MG63 (cell line): ENCODE data around the gene TSPEAR. TPM values are rescaled to one million over a fixed set of nuclear protein-coding genes. Genes with fewer than 3 reads are reported as not detected.
A peak's percentile ranks its signal among the peaks of the same experiment; 100 is the strongest.

ENCODE experiments used
- DNase-seq: peaks from one replicate; pipeline ENCODE4 v3.0.0-alpha.2; 2020
- H3K27me3 ChIP-seq: fragments of 250-450 bp; sonication (Bioruptor Pico); 2 replicates; pipeline ENCODE4 v1.5.1; 2020; ENCODE audit warnings: mild to moderate bottlenecking, moderate library complexity
- H3K36me3 ChIP-seq: fragments of 250-450 bp; sonication (Bioruptor Pico); 2 replicates; pipeline ENCODE4 v1.5.1; 2020; ENCODE audit warnings: mild to moderate bottlenecking, moderate library complexity
- H3K4me3 ChIP-seq: fragments of 250-450 bp; sonication (Bioruptor Pico); 2 replicates; pipeline ENCODE4 v1.5.1; 2020; ENCODE audit warnings: mild to moderate bottlenecking, moderate library complexity
- H3K9me3 ChIP-seq: fragments of 250-450 bp; sonication (Bioruptor Pico); 2 replicates; pipeline ENCODE4 v1.5.1; 2020; ENCODE audit warnings: mild to moderate bottlenecking, moderate library complexity
- total RNA-seq: library from RNA; depleted of rRNA; stranded (reverse); fragments of >200 nt; shearing (Covaris generic); gene quantifications from 2 replicates; pipeline ENCODE4 v1.2.3, GENCODE V29; 2014; ENCODE audit warnings: low replicate concordance

The TSPEAR gene
- total RNA-seq, 1 experiment from 2014 or later = not detected

- peaks cover 9% of the 10 kb centered on the region for H3K9me3 ChIP-seq
- DNase-seq = no peak
- H3K4me3 ChIP-seq = no peak overlapping the region
- no peaks in the 10 kb centered on the region for H3K27me3 ChIP-seq
- H3K36me3 ChIP-seq = no peaks in the 10 kb centered on the region
Observed at GRCh38 chr21:44497703-44498126, 213.7 kb downstream of the TSPEAR start.

- Histone ChIP-seq H3K9me3 (peaks cover 15% of the 10 kb centered on the region), H3K27me3 (no peaks in the 10 kb centered on the region), H3K36me3 (no peaks in the 10 kb centered on the region), H3K4me3 (no peak overlapping the region)
- DNase-seq = no peak
Observed at GRCh38 chr21:44496564-44497550, 214.5 kb downstream of the TSPEAR start.

DNA sequence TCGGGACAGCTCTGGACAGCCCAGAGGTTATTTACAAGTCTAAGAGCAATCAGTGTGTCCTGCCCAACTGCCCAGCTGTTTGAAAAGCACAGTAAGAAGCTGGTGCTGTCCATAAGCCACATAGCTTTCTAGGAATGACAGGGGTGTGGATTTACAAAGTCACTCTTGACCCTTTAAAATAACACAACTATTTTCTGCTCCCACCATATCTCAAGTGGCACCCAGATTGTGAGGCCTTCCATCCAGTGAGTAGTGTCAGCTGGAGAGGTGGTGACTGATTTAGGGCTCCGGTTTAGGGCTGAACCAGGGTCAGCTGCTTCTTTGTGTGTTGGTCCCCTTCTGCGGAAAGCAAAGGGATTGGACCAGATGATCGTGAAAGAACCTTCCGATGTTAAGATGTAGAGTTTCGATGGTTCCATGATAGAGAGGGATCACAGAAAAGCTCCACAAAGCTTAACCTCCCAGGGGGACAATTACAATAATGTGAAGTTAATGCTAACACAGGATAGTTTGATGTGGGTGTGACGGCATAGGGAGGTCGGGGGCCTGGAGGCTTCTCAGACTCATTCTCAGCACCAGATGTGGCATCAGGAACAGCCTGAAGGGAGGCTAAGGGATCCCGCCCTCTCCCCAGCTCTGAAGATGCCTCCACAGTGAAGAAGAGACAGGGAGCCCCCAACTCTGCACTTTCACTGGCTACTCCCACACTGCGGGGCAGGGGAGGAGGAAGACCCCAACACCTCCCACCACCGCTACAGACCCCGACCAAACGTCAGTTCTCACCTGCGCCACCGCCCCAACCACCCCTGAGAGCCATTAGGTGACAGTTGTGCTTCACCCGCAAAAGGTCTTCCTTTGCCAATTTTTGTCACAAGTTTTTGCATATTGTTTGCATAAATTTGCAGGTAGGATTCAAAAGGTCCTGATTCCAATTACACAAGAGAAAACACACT, 215.5 kb downstream of the TSPEAR start:
- Histone ChIP-seq H3K36me3 (no peaks in the 10 kb centered on the region), H3K4me3 (no peak overlapping the region), H3K9me3 (peaks cover 16% of the 10 kb centered on the region), H3K27me3 (no peaks in the 10 kb centered on the region)
- DNase-seq = no peak

- Histone ChIP-seq H3K4me3 (no peak overlapping the region), H3K36me3 (no peaks in the 10 kb centered on the region), H3K27me3 (no peaks in the 10 kb centered on the region), H3K9me3 (peaks cover 16% of the 10 kb centered on the region)
- no peak for DNase-seq
Observed at GRCh38 chr21:44494956-44495355, 216.4 kb downstream of the TSPEAR start.

DNA sequence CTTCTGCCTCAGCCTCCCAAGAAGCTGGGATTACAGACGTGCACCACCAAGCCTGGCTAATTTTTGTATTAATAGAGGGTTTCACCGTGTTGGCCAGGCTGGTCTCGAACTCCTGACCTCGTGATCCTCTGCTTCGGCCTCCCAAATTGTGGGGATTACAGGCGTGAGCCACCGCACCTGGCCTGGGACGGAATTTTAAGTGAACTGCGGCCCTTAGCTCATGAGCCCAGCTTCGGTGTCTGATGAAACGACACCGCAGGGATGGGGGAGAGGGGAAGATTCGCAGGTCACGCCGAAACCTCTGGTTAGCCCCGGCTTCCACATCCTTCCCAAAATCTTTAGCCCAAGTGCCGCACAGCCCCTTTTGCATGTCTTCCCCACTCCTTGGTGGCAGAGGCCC, 217.0 kb downstream of the TSPEAR start:
- no peaks in the 10 kb centered on the region for H3K36me3 ChIP-seq
- H3K4me3 ChIP-seq = no peak overlapping the region
- H3K27me3 ChIP-seq = no peaks in the 10 kb centered on the region
- H3K9me3 ChIP-seq = peaks cover 16% of the 10 kb centered on the region
- DNase-seq = no peak

DNA sequence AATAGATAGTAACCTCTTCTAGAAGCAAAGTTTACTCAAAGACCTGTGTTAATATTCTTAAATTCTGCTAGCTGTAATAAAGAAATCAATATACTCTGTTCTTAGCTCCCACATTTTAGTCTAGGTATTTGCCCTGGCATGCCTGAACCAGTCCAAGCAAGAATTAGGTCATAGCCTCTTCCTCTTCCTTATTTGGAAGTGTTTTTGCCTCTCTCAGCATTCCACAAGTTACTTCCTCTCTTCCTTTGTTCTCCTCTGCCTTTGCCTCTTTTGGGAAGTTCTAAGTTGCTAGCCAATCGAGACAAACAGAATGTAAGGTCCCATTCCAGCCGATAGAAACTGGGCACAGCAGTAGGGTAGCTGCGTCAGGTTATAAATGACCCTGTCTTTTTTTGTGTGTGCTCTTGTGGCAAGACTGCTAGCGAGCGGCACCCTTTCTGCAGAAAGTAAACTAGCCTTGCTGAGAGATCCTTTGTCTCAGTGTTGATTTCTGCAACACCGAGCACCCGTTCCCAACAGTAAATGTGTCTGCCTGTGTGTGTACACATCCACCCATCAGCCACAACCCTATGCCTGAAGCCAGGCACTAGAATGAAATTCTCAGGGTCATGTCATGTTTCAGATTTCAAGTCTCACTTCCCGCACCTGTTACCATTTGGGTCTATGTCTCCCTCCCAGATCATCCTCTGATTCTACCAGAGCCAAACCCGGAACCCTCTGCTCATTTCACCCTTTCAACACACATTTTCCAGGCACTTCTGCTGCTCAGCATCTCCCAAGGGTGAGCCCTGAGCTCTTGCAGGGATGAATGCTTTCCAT, 218.6 kb downstream of the TSPEAR start:
- Histone ChIP-seq H3K27me3 (no peaks in the 10 kb centered on the region), H3K36me3 (no peaks in the 10 kb centered on the region), H3K4me3 (no peak overlapping the region), H3K9me3 (peaks cover 16% of the 10 kb centered on the region)
- DNase-seq = no peak

DNA sequence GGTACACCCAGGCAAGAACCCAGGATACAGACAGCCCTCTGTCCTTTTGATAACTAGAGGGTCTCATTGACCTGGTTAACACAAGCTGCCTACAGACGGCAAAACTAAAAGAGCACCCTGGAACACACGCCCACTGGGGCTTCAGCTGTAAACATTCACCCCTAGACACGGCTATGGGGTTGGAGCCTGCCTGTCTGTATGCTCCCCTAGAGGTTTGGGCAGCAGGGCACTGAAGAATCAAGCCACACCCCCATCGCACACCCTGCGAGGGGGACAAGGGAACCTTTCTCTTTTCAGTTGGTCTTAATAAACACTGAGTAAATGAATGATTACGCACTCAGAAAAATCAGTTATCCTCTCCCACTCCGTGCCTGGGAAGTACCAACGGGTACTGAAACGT, 220.6 kb downstream of the TSPEAR start:
- Histone ChIP-seq H3K27me3 (no peaks in the 10 kb centered on the region), H3K36me3 (no peaks in the 10 kb centered on the region), H3K9me3 (peaks cover 16% of the 10 kb centered on the region), H3K4me3 (no peak overlapping the region)
- no peak for DNase-seq

- Histone ChIP-seq H3K27me3 (no peaks in the 10 kb centered on the region), H3K9me3 (peaks cover 16% of the 10 kb centered on the region), H3K4me3 (no peak overlapping the region), H3K36me3 (no peaks in the 10 kb centered on the region)
- no peak for DNase-seq
Observed at GRCh38 chr21:44490405-44490804, 221.0 kb downstream of the TSPEAR start.

- no peaks in the 10 kb centered on the region for H3K36me3 ChIP-seq
- peaks cover 16% of the 10 kb centered on the region for H3K9me3 ChIP-seq
- no peaks in the 10 kb centered on the region for H3K27me3 ChIP-seq
- no peak overlapping the region for H3K4me3 ChIP-seq
- DNase-seq = no peak
Observed at GRCh38 chr21:44489962-44490361, 221.4 kb downstream of the TSPEAR start.

GRCh38 chr21:44487831-44488230, 223.5 kb downstream of the TSPEAR start:
- Histone ChIP-seq H3K36me3 (no peaks in the 10 kb centered on the region), H3K4me3 (no peak overlapping the region), H3K27me3 (no peaks in the 10 kb centered on the region), H3K9me3 (peaks cover 9% of the 10 kb centered on the region)
- no peak for DNase-seq

DNA sequence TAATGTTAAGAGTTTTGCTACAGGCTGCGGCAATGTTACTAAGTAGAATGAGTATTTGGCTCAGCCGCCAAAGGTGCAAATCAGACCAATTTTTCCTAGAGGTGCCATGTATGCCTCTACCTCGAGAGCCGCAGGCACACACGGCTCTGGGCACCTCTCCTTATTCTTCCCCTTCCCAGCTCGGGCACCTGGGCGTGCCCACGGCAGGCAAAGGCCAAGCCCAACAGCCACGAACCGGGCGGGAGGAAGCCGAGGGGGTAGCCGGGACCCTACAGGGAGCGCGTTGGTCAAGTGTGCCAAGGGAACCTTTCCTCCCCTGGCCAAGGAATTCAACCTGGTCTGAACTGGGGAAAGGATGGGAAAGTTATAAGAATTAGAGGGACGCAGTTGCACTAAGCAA, 225.1 kb downstream of the TSPEAR start:
- no peak for DNase-seq
- no peak overlapping the region; the same call in 1 of the 2 replicates for H3K4me3 ChIP-seq
- no peaks in the 10 kb centered on the region for H3K36me3 ChIP-seq

GRCh38 chr21:44485796-44486195, 225.6 kb downstream of the TSPEAR start:
- DNase-seq = no peak
- H3K4me3 ChIP-seq = peak overlapping the region; percentile 43
- no peaks in the 10 kb centered on the region for H3K9me3 ChIP-seq

More for the DNA sequence above, 225.1 kb downstream of the TSPEAR start:
- Histone ChIP-seq H3K27me3 (no peaks in the 10 kb centered on the region), H3K9me3 (no peaks in the 10 kb centered on the region)

DNA sequence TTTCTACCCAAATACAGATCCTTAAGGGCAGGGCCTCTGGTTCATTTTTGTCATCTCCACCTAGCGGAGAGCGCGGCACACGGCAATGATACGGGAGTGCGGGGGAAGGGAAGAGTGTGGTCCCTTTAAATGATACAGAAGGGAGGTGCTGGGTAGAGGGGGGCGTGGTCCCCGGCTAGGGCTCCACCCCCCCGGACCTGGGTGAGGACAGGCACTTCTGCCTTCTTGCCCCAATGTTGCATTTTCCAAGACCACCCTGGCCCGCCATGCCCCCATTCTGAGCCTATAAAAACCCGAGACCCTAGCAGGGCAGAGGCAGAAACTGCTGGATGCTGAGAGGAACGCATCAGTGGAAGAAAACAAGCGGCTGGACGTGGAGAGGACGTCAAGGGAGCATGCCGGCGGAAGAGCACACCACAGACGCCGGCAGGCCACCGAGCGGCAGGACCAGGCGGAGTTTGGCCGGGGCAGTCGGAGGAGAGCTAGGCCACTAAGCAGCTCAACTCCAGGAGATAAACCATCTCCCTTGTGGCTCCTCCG, 226.0 kb downstream of the TSPEAR start:
- peak; percentile 52 for DNase-seq
- H3K27me3 ChIP-seq = no peaks in the 10 kb centered on the region
- H3K4me3 ChIP-seq = peak overlapping the region; percentile 43
- H3K36me3 ChIP-seq = no peaks in the 10 kb centered on the region
- no peaks in the 10 kb centered on the region for H3K9me3 ChIP-seq

More at GRCh38 chr21:44485796-44486195, 225.6 kb downstream of the TSPEAR start:
- no peaks in the 10 kb centered on the region for H3K36me3 ChIP-seq
- H3K27me3 ChIP-seq = no peaks in the 10 kb centered on the region

GRCh38 chr21:44484498-44485253, 226.7 kb downstream of the TSPEAR start:
- DNase-seq = no peak

More at GRCh38 chr21:44484498-44485253, 226.7 kb downstream of the TSPEAR start:
- H3K4me3 ChIP-seq = peak overlapping the region; percentile 43; the same call in 1 of the 2 replicates
- H3K9me3 ChIP-seq = no peaks in the 10 kb centered on the region
- no peaks in the 10 kb centered on the region for H3K27me3 ChIP-seq
- no peaks in the 10 kb centered on the region for H3K36me3 ChIP-seq
